PC-3 (cell line): ENCODE measurements around the gene AIPL1. TPM values are rescaled to one million over a fixed set of nuclear protein-coding genes. Genes with fewer than 3 reads are reported as not detected.
A peak's percentile ranks its signal among the peaks of the same experiment; 100 is the strongest.

Source experiments
- ATAC-seq: fragments of 200-7000 bp; cut with Tn5 transposase; 2 replicates; pipeline ENCODE4 v1.9.1; 2020; ENCODE audit warnings: mild to moderate bottlenecking, moderate library complexity
- BruUV-seq: library from RNA; stranded (reverse); fragments of 400-500 nt; replicated peaks from 2 replicates; lab custom pipeline; 2021; lab: Mats Ljungman, UMichigan
- CTCF ChIA-PET: fragments of 300-600 bp; sonication (Branson Sonifier 250); formaldehyde crosslinking; loops from one replicate; lab custom pipeline; 2022; ENCODE audit warnings: antibody characterized with exemption; lab: Charles Lee
- POLR2A ChIA-PET: fragments of 300-600 bp; sonication (Branson Sonifier 250); formaldehyde crosslinking; loops from one replicate; lab custom pipeline; 2022; ENCODE audit warnings: antibody characterized with exemption; ENCODE audit not compliant: unreplicated experiment; lab: Charles Lee
- DNase-seq: peaks from one replicate; pipeline ENCODE4 v3.0.0-alpha.2; 2015
- H2AFZ ChIP-seq: fragments of 300-600 bp; sonication (generic); 2 replicates; pipeline ENCODE4 v1.6.0; 2016; ENCODE audit warnings: antibody characterized with exemption, low read length
- H3F3A ChIP-seq: fragments of 300-600 bp; sonication (generic); one replicate; pipeline ENCODE4 v1.6.0; 2017; ENCODE audit warnings: antibody characterized with exemption, low read length, control low read depth, mild to moderate bottlenecking; ENCODE audit not compliant: unreplicated experiment
- H3K27ac ChIP-seq: fragments of 300-600 bp; sonication (generic); 2 replicates; pipeline ENCODE4 v1.5.1; 2016; ENCODE audit warnings: mild to moderate bottlenecking, low read length
- H3K27me3 ChIP-seq: fragments of 300-600 bp; sonication (generic); 2 replicates; pipeline ENCODE4 v1.6.1; 2016; ENCODE audit warnings: low read length, mixed read lengths
- H3K36me3 ChIP-seq: fragments of 300-600 bp; sonication (generic); 2 replicates; pipeline ENCODE4 v1.6.1; 2016; ENCODE audit warnings: low read depth, mixed run types, low read length, mixed read lengths
- H3K4me1 ChIP-seq: fragments of 300-600 bp; sonication (generic); 2 replicates; pipeline ENCODE4 v1.5.1; 2016; ENCODE audit warnings: low read length; ENCODE audit not compliant: insufficient read depth
- H3K4me2 ChIP-seq: fragments of 300-600 bp; sonication (generic); 2 replicates; pipeline ENCODE4 v1.6.0; 2016; ENCODE audit warnings: low read length
- H3K4me3 ChIP-seq: fragments of 300-600 bp; sonication (generic); 2 replicates; pipeline ENCODE4 v1.5.1; 2016; ENCODE audit warnings: mild to moderate bottlenecking, low read length, mixed read lengths
- H3K79me2 ChIP-seq: fragments of 300-600 bp; sonication (generic); 2 replicates; pipeline ENCODE4 v1.6.1; 2017; ENCODE audit warnings: low read length, mixed read lengths
- H3K9ac ChIP-seq: fragments of 300-600 bp; sonication (generic); 2 replicates; pipeline ENCODE4 v1.6.0; 2016; ENCODE audit warnings: mild to moderate bottlenecking, low read length
- H3K9me2 ChIP-seq: fragments of 300-600 bp; sonication (generic); replicated peaks from 2 replicates; pipeline ENCODE4 v1.6.1; 2016; ENCODE audit warnings: mixed run types, low read length, mixed read lengths
- H3K9me3 ChIP-seq: fragments of 300-600 bp; sonication (generic); 2 replicates; pipeline ENCODE4 v1.6.1; 2016; ENCODE audit warnings: low read length, mixed read lengths
- H4K20me1 ChIP-seq: fragments of 300-600 bp; sonication (generic); 2 replicates; pipeline ENCODE4 v1.6.1; 2016; ENCODE audit warnings: low read length, mixed read lengths
- EZH2 ChIP-seq: fragments of 300-600 bp; sonication (generic); IDR thresholded peaks from one replicate; pipeline ENCODE4 v1.6.1; 2017; ENCODE audit warnings: antibody characterized with exemption, mild to moderate bottlenecking, low read length; ENCODE audit not compliant: unreplicated experiment
- EZH2phosphoT487 ChIP-seq: fragments of 300-600 bp; sonication (generic); IDR thresholded peaks from 2 replicates; pipeline ENCODE4 v1.6.1; 2018; ENCODE audit warnings: mild to moderate bottlenecking, antibody characterized with exemption, low read length, borderline replicate concordance
- intact Hi-C: fragments of 100-400 bp; cut with micrococcal nuclease; formaldehyde crosslinking; loops from 2 replicates; pipeline ENCODE4 v1.9.0; 2023
- total RNA-seq: library from RNA; depleted of rRNA; stranded (reverse); fragments of >200 nt; gene quantifications from 2 replicates; pipeline ENCODE4 v1.2.3, GENCODE V29; 2014
- TF ChIP-seq, protein P1 (sequence below): fragments of 300-600 bp; sonication (generic); conservative IDR thresholded peaks from 2 replicates; pipeline ENCODE4 v1.5.1; 2017; ENCODE audit warnings: antibody characterized with exemption, low read depth, mild to moderate bottlenecking, low read length

AIPL1 gene
- total RNA-seq, 1 experiment from 2014 or later = not detected

DNA sequence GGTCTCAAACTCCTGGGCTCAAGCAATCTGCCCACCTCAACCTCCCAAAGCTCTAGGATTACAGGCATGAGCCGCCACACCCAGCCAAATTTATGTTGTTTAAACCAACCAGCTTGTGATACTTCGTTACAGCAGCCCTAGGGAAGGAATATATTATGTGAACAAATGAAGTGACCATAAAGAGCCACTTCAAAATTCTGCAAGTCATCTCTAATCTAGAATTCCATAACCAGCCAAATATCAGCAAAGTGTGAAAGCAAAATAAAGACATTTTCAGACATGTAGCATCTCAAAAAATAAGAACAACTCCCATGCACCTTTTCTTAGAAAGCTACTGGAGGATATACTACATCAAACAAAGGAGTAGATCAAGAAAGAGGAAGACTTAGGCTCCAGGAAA lies 36.0 kb downstream of the AIPL1 start:
- no TSS peak for BruUV-seq
- POLR2A ChIA-PET = no interaction called here
- H3K27me3 ChIP-seq = peaks cover 6% of the 10 kb centered on the region

DNA sequence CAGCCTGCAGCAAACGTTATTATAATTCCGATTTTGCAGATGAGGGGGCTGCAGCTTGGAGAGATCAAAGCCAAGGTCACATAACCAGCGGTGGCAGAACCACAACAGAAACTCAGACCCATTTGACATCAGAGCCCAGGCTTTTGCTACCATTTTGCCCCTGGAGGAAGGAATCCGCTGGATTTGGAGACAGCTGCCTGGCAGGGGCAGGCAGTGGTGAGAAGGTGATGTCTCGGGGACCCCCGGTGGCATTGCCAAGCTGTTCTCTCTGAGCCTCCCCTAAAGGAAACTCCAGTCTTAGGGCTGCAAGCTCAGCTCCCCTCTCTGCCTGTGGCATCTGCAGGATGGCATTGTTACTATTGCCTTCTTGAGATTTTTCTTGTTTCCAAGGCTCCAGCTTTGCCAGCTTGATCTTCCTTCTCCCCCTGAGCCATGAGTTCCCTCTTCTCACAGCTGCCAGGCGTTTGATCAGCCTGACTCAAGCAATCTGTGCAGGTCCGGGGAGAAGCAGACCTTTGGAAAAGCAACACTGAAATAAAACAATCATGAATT lies 40.8 kb downstream of the AIPL1 start:
- Histone ChIP-seq H3K36me3 (no peaks in the 10 kb centered on the region), H3K9ac (no peak overlapping the region), H2AFZ (no peak overlapping the region), H3K4me1 (peaks cover 12% of the 10 kb centered on the region; the same call in 1 of the 2 replicates), H3K27ac (no peak overlapping the region), H3K4me3 (no peak overlapping the region), H3K79me2 (no peaks in the 10 kb centered on the region), H3F3A (no peaks in the 10 kb centered on the region), H3K4me2 (no peak overlapping the region), H3K27me3 (peaks cover 17% of the 10 kb centered on the region), H3K9me3 (no peaks in the 10 kb centered on the region), H3K9me2 (no peaks in the 10 kb centered on the region), H4K20me1 (no peaks in the 10 kb centered on the region)
- ChIA-PET POLR2A (no interaction called here), CTCF (no interaction called here)
- DNase-seq = no peak
- TF ChIP-seq, protein P1, sequence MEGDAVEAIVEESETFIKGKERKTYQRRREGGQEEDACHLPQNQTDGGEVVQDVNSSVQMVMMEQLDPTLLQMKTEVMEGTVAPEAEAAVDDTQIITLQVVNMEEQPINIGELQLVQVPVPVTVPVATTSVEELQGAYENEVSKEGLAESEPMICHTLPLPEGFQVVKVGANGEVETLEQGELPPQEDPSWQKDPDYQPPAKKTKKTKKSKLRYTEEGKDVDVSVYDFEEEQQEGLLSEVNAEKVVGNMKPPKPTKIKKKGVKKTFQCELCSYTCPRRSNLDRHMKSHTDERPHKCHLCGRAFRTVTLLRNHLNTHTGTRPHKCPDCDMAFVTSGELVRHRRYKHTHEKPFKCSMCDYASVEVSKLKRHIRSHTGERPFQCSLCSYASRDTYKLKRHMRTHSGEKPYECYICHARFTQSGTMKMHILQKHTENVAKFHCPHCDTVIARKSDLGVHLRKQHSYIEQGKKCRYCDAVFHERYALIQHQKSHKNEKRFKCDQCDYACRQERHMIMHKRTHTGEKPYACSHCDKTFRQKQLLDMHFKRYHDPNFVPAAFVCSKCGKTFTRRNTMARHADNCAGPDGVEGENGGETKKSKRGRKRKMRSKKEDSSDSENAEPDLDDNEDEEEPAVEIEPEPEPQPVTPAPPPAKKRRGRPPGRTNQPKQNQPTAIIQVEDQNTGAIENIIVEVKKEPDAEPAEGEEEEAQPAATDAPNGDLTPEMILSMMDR = no peak
- TF ChIP-seq EZH2phosphoT487 (no peak), EZH2 (no peak)
- no peak for ATAC-seq
- intact Hi-C loops = no loop called here
- BruUV-seq = no TSS peak

More for the DNA sequence above, 36.0 kb downstream of the AIPL1 start:
- no peaks in the 10 kb centered on the region for H3K36me3 ChIP-seq
- intact Hi-C loops = no loop called here
- no peaks in the 10 kb centered on the region for H3K9me2 ChIP-seq
- no peak overlapping the region for H3K27ac ChIP-seq
- H2AFZ ChIP-seq = no peak overlapping the region
- H3K4me3 ChIP-seq = no peak overlapping the region
- no peak for ATAC-seq
- no peak for TF ChIP-seq EZH2
- no peak for TF ChIP-seq EZH2phosphoT487
- TF ChIP-seq, protein P1 = no peak
- no peaks in the 10 kb centered on the region for H3K79me2 ChIP-seq
- H3K4me2 ChIP-seq = no peak overlapping the region
- H3K9ac ChIP-seq = no peak overlapping the region
- H4K20me1 ChIP-seq = no peaks in the 10 kb centered on the region
- H3K9me3 ChIP-seq = no peaks in the 10 kb centered on the region
- peaks cover 2% of the 10 kb centered on the region; the same call in 1 of the 2 replicates for H3K4me1 ChIP-seq
- CTCF ChIA-PET = no interaction called here
- DNase-seq = no peak
- H3F3A ChIP-seq = no peaks in the 10 kb centered on the region

DNA sequence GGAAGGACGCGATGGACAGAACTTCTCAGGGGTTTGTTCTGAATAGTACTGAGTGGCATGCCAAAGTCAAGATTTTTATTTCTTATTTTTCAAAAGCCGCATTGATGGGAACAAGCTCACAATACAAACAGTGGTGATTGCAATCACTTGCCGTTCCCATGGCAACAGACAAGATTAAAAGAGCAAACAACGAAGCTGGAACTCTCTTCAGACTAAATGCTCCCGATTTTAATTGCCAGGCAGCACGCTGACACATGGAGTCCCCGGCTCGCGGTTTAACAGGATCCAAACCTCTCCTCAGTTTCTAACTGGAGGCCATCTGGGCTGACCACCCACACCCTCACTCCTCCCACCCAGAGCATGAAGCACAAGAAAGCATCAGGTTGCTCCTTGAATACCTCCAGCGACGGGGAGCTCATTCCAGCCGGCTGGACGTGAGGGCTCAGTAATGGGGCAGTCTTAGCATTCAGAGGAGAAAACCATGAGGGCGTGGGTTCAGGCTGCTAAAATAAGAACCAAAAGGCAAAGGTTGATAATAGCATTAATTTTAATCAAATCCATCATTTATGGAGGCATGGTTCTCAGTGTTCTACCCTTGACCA lies 41.5 kb downstream of the AIPL1 start:
- ATAC-seq (no peak), DNase-seq (peak; percentile 16)
- POLR2A ChIA-PET = no interaction called here
- Histone ChIP-seq H3K9me2 (no peaks in the 10 kb centered on the region), H2AFZ (no peak overlapping the region; the same call in 1 of the 2 replicates), H3K9ac (no peak overlapping the region), H3K4me3 (no peak overlapping the region), H3K27me3 (peaks cover 17% of the 10 kb centered on the region), H3K4me2 (0 out of 2 replicates have a peak overlapping the region, but pooled peaks have one; percentile 28), H3K79me2 (no peaks in the 10 kb centered on the region), H3K36me3 (no peaks in the 10 kb centered on the region), H3F3A (no peaks in the 10 kb centered on the region), H4K20me1 (no peaks in the 10 kb centered on the region), H3K27ac (no peak overlapping the region), H3K4me1 (peaks cover 12% of the 10 kb centered on the region; the same call in 1 of the 2 replicates), H3K9me3 (no peaks in the 10 kb centered on the region)
- TF ChIP-seq EZH2 = no peak
- no peak for TF ChIP-seq EZH2phosphoT487
- TF ChIP-seq, protein P1 = no peak
- CTCF ChIA-PET = no interaction called here
- intact Hi-C loops = no loop called here
- BruUV-seq = no TSS peak
